Vagina (tissue), 2 donors: ENCODE results near the gene SLC51A. TPM values are rescaled to one million over a fixed set of nuclear protein-coding genes. Genes with fewer than 3 reads are reported as not detected.

Experiments
- DNase-seq, 2 donors: peaks; one replicate each; pipeline ENCODE4 v3.0.0-alpha.2; 2017; ENCODE audit errors: extremely low spot score in 2 of 2
- H3K27ac ChIP-seq: fragments of 200-600 bp; sonication (generic); one replicate; pipeline ENCODE4 v1.5.1; 2019
- H3K27me3 ChIP-seq: fragments of 200-600 bp; sonication (generic); one replicate; pipeline ENCODE4 v1.5.1; 2019
- H3K36me3 ChIP-seq, 2 donors: fragments of 200-600 bp; sonication (generic); one replicate each; pipeline ENCODE4 v1.5.1; 2017 to 2019
- H3K4me1 ChIP-seq: fragments of 200-600 bp; sonication (generic); one replicate; pipeline ENCODE4 v1.5.1; 2019
- H3K4me3 ChIP-seq, 2 donors: fragments of 200-600 bp; sonication (generic); 1 replicate in 1 of 2; 2 replicates in 1 of 2; pipeline ENCODE4 v1.5.1; 2016 to 2019
- H3K9me3 ChIP-seq: fragments of 200-600 bp; sonication (generic); one replicate; pipeline ENCODE4 v1.5.1; 2019
- CTCF ChIP-seq, 3 experiments: fragments of 450-650 bp in 2 of 3; fragments of 200-600 bp in 1 of 3; sonication (generic) in 1 of 3; IDR thresholded peaks; one replicate each; pipeline ENCODE4 v1.5.1; 2017 to 2019; ENCODE audit warnings: antibody characterized with exemption in 3 of 3, mild to moderate bottlenecking in 2 of 3, moderate library complexity in 2 of 3
- POLR2A ChIP-seq, 2 donors: fragments of 450-650 bp; IDR thresholded peaks; one replicate each; pipeline ENCODE4 v1.6.1; 2017; ENCODE audit warnings: antibody characterized with exemption in 2 of 2, mild to moderate bottlenecking in 2 of 2, moderate library complexity in 2 of 2
- POLR2AphosphoS5 ChIP-seq, 2 donors: sonication (generic); formaldehyde crosslinking; IDR thresholded peaks; one replicate each; pipeline ENCODE4 v1.9.0; 2017; ENCODE audit warnings: antibody characterized with exemption in 2 of 2, mild to moderate bottlenecking in 2 of 2, low read depth in 1 of 2; ENCODE audit not compliant: insufficient read depth in 1 of 2
- intact Hi-C: fragments of 100-400 bp; cut with DNase I; formaldehyde crosslinking; loops from one replicate; pipeline ENCODE4 v1.15.1; 2023
- total RNA-seq: library from RNA; depleted of rRNA; stranded (reverse); fragments of >200 nt; gene quantifications from one replicate; pipeline ENCODE4 v1.2.3, GENCODE V29; 2016

Gene SLC51A
- total RNA-seq, 1 donor from 2014 or later: 1.2 TPM

GRCh38 chr3:196227629-196228493, 11.5 kb downstream of the SLC51A start:
- no peaks in the 10 kb centered on the region for H3K9me3 ChIP-seq
- H3K4me3 ChIP-seq: no peak overlapping the region
- intact Hi-C loops: no loop called here
- TF ChIP-seq POLR2A (IDR thresholded peaks at IDR 0.05): no peak
- TF ChIP-seq POLR2AphosphoS5 (IDR thresholded peaks at IDR 0.05; ENCODE audit: insufficient read depth in 1 of 2, low read depth in 1 of 2): no peak
- TF ChIP-seq CTCF (IDR thresholded peaks at IDR 0.05): no peak
- no peaks in the 10 kb centered on the region for H3K36me3 ChIP-seq
- H3K4me1 ChIP-seq: no peaks in the 10 kb centered on the region
- H3K27me3 ChIP-seq: no peaks in the 10 kb centered on the region
- H3K27ac ChIP-seq: no peak overlapping the region
- no peak for DNase-seq

GRCh38 chr3:196232154-196232881, 16.0 kb downstream of the SLC51A start:
- no peaks in the 10 kb centered on the region for H3K9me3 ChIP-seq
- no peak overlapping the region for H3K27ac ChIP-seq
- no peaks in the 10 kb centered on the region for H3K4me1 ChIP-seq
- H3K27me3 ChIP-seq: no peaks in the 10 kb centered on the region
- peaks cover 0 to 10% of the 10 kb centered on the region in 2 donors for H3K36me3 ChIP-seq
- no peak for TF ChIP-seq CTCF (IDR thresholded peaks at IDR 0.05)
- no peak for TF ChIP-seq POLR2A (IDR thresholded peaks at IDR 0.05)
- no peak for TF ChIP-seq POLR2AphosphoS5 (IDR thresholded peaks at IDR 0.05; ENCODE audit: insufficient read depth in 1 of 2, low read depth in 1 of 2)
- intact Hi-C loops: no loop called here
- DNase-seq: no peak
- H3K4me3 ChIP-seq: no peak overlapping the region

GRCh38 chr3:196232882-196233251, 16.5 kb downstream of the SLC51A start:
- no peaks in the 10 kb centered on the region for H3K4me1 ChIP-seq
- H3K27ac ChIP-seq: no peak overlapping the region
- intact Hi-C loops: no loop called here
- H3K4me3 ChIP-seq: no peak overlapping the region
- no peaks in the 10 kb centered on the region for H3K9me3 ChIP-seq
- H3K27me3 ChIP-seq: no peaks in the 10 kb centered on the region
- no peak for DNase-seq
- H3K36me3 ChIP-seq: peaks cover 0 to 16% of the 10 kb centered on the region in 2 donors
- TF ChIP-seq CTCF (IDR thresholded peaks at IDR 0.05): no peak
- no peak for TF ChIP-seq POLR2AphosphoS5 (IDR thresholded peaks at IDR 0.05; ENCODE audit: insufficient read depth in 1 of 2, low read depth in 1 of 2)
- TF ChIP-seq POLR2A (IDR thresholded peaks at IDR 0.05): no peak

- no peak for TF ChIP-seq POLR2A (IDR thresholded peaks at IDR 0.05)
- no peak for TF ChIP-seq CTCF (IDR thresholded peaks at IDR 0.05)
- TF ChIP-seq POLR2AphosphoS5 (IDR thresholded peaks at IDR 0.05; ENCODE audit: insufficient read depth in 1 of 2, low read depth in 1 of 2): no peak
- no peaks in the 10 kb centered on the region for H3K27me3 ChIP-seq
- no peaks in the 10 kb centered on the region for H3K9me3 ChIP-seq
- H3K36me3 ChIP-seq: peaks cover 0 to 42% of the 10 kb centered on the region in 2 donors
- H3K27ac ChIP-seq: no peak overlapping the region
- H3K4me3 ChIP-seq: no peak overlapping the region
- no peak for DNase-seq
- intact Hi-C loops: no loop called here
- no peaks in the 10 kb centered on the region for H3K4me1 ChIP-seq
Measured at GRCh38 chr3:196235452-196236122, 19.3 kb downstream of the SLC51A start.
